Lower lobe of right lung (tissue), 2 donors: ENCODE data around the gene ULK4. TPM values are rescaled to one million over a fixed set of nuclear protein-coding genes. Genes with fewer than 3 reads are reported as not detected.

Experiments
- ATAC-seq, 2 donors: fragments of 200-7000 bp; cut with Tn5 transposase; one replicate each; pipeline ENCODE4 v1.9.1; 2020 to 2022; ENCODE audit warnings: mild to moderate bottlenecking in 2 of 2, moderate library complexity in 2 of 2
- DNase-seq: peaks from one replicate; pipeline ENCODE4 v3.0.0-alpha.2; 2020
- H3K27ac ChIP-seq: fragments of 200-600 bp; one replicate; pipeline ENCODE4 v1.8.0; 2022
- H3K27me3 ChIP-seq: fragments of 200-600 bp; one replicate; pipeline ENCODE4 v1.8.0; 2022; ENCODE audit warnings: low read depth
- H3K36me3 ChIP-seq: fragments of 200-600 bp; one replicate; pipeline ENCODE4 v1.8.0; 2022; ENCODE audit warnings: mild to moderate bottlenecking
- H3K4me1 ChIP-seq: fragments of 200-600 bp; one replicate; pipeline ENCODE4 v1.8.0; 2022
- H3K4me3 ChIP-seq: fragments of 200-600 bp; one replicate; pipeline ENCODE4 v1.8.0; 2022; ENCODE audit warnings: mild to moderate bottlenecking
- H3K9me3 ChIP-seq: fragments of 200-600 bp; one replicate; pipeline ENCODE4 v1.8.0; 2022
- CTCF ChIP-seq: fragments of 200-600 bp; IDR thresholded peaks from one replicate; pipeline ENCODE4 v1.8.0; 2022; ENCODE audit warnings: antibody characterized with exemption, mild to moderate bottlenecking
- intact Hi-C: fragments of 100-400 bp; cut with DNase I; formaldehyde crosslinking; loops from one replicate; pipeline ENCODE4 v1.11.0; 2022
- total RNA-seq: library from RNA; stranded (reverse); fragmentation: NEBNext Ultra II Directional; extraction: Animal tissue kit (Norgen Biotek cat#: 25700); gene quantifications from one replicate; pipeline ENCODE4 v1.2.1, GENCODE V29; 2021
- donor health status: DM: no; HTN: yes; CAD: no; lungs with severe emphysema.

Gene ULK4
- total RNA-seq, 1 donor from 2014 or later = 11.4 TPM

- Histone ChIP-seq H3K4me1 (peaks cover 6% of the 10 kb centered on the region), H3K9me3 (no peaks in the 10 kb centered on the region), H3K36me3 (no peaks in the 10 kb centered on the region), H3K4me3 (no peak overlapping the region), H3K27ac (no peak overlapping the region), H3K27me3 (no peaks in the 10 kb centered on the region)
- intact Hi-C loops = no loop called here
- TF ChIP-seq CTCF = no peak
- ATAC-seq = no peak
- DNase-seq = no peak
Observed at GRCh38 chr3:41708176-41708575, 253.7 kb downstream of the ULK4 start.

- Histone ChIP-seq H3K27me3 (no peaks in the 10 kb centered on the region), H3K27ac (no peak overlapping the region), H3K9me3 (no peaks in the 10 kb centered on the region), H3K4me1 (peaks cover 3% of the 10 kb centered on the region), H3K36me3 (no peaks in the 10 kb centered on the region), H3K4me3 (no peak overlapping the region)
- ATAC-seq (no peak), DNase-seq (no peak)
- intact Hi-C loops = no loop called here
- TF ChIP-seq CTCF = no peak
Observed at GRCh38 chr3:41705893-41706292, 256.0 kb downstream of the ULK4 start.

- TF ChIP-seq CTCF = no peak
- intact Hi-C loops = no loop called here
- ATAC-seq = no peak
- no peak overlapping the region for H3K4me3 ChIP-seq
- no peak overlapping the region for H3K27ac ChIP-seq
- H3K27me3 ChIP-seq = no peaks in the 10 kb centered on the region
- no peak for DNase-seq
- no peaks in the 10 kb centered on the region for H3K9me3 ChIP-seq
- H3K4me1 ChIP-seq = no peaks in the 10 kb centered on the region
- H3K36me3 ChIP-seq = no peaks in the 10 kb centered on the region
Observed at GRCh38 chr3:41701191-41701698, 260.7 kb downstream of the ULK4 start.

GRCh38 chr3:41700155-41700554, 261.7 kb downstream of the ULK4 start:
- Histone ChIP-seq H3K27ac (no peak overlapping the region), H3K4me1 (no peaks in the 10 kb centered on the region), H3K36me3 (no peaks in the 10 kb centered on the region), H3K9me3 (no peaks in the 10 kb centered on the region), H3K4me3 (no peak overlapping the region), H3K27me3 (no peaks in the 10 kb centered on the region)
- no peak for DNase-seq
- ATAC-seq = no peak
- TF ChIP-seq CTCF = no peak
- intact Hi-C loops = no loop called here

GRCh38 chr3:41698898-41699297, 263.0 kb downstream of the ULK4 start:
- intact Hi-C loops = no loop called here
- H3K4me1 ChIP-seq = no peaks in the 10 kb centered on the region

More at GRCh38 chr3:41698898-41699297, 263.0 kb downstream of the ULK4 start:
- Histone ChIP-seq H3K27ac (no peak overlapping the region), H3K4me3 (no peak overlapping the region), H3K36me3 (no peaks in the 10 kb centered on the region), H3K9me3 (no peaks in the 10 kb centered on the region), H3K27me3 (no peaks in the 10 kb centered on the region)
- no peak for TF ChIP-seq CTCF
- DNase-seq (no peak), ATAC-seq (no peak)
